ENCODE data around the gene SMIM24.

SMIM24 gene

DNA sequence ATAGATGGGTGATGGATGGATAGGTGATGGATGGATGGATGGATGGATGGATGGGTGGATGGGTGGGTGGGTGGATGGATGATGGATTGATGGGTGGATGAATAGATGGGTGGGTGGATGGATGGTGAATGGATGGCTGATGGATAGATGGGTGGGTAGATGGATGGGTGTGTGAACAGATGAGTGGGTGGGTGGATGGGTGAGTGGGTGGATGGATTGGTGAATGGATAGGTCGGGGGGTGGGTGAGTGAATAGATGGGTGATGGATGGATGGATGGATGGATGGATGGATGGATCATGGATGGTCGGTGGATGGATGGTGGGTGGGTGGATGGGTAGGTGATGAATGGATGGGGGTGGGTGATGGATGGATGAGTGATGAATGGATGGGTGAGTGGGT, 3.5 kb downstream of the SMIM24 start:
- H3K27ac ChIP-seq, result no peak overlapping the region
- DNase-seq (ENCODE audit: low read depth, low spot score), result no peak

GRCh38 chr19:3475449-3475848, 4.9 kb downstream of the SMIM24 start:
- H3K27ac ChIP-seq, result no peak overlapping the region
- DNase-seq (ENCODE audit: low read depth, low spot score), result no peak

- no peak overlapping the region for H3K27ac ChIP-seq
- no peak for DNase-seq (ENCODE audit: low read depth, low spot score)
Observed at GRCh38 chr19:3474614-3475013, 5.7 kb downstream of the SMIM24 start.

- no peak overlapping the region for H3K27ac ChIP-seq
- no peak for DNase-seq (ENCODE audit: low read depth, low spot score)
Observed at GRCh38 chr19:3474010-3474409, 6.3 kb downstream of the SMIM24 start.

DNA sequence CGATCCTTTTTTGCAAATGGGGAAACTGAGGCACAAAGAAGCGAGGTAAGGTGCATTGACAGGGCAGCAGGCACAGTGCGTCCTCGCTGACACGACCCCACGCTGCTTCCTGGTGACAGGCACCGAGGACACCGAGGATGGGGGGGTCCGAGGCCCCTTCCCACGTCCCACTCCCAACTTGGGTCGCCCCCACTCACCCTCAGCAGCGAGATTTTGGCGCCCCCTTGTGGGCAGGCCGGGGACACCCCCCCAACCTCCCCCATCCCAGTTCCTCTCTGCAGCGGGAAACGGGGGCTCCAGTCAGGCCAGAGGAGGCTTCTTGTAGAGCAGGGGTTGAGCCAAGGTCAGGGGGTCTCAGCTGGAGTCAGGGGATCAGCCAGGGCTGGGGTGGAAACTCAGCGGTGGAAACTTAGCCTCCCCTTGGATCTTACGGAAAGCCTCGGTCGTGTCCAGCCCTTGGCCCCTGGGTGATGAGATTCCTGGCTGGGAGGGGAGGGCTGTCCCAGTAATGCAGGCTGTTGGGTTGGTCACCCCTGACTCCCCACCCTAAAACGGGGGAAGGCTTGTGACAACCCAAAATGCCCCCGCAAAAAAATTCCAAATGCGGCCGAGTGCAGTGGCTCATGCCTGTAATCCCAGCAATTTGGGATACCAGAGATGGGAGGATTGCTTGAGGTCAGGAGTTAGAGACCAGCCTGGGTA, 8.2 kb downstream of the SMIM24 start:
- DNase-seq (ENCODE audit: low read depth, low spot score), result no peak
- no peak overlapping the region for H3K27ac ChIP-seq

DNA sequence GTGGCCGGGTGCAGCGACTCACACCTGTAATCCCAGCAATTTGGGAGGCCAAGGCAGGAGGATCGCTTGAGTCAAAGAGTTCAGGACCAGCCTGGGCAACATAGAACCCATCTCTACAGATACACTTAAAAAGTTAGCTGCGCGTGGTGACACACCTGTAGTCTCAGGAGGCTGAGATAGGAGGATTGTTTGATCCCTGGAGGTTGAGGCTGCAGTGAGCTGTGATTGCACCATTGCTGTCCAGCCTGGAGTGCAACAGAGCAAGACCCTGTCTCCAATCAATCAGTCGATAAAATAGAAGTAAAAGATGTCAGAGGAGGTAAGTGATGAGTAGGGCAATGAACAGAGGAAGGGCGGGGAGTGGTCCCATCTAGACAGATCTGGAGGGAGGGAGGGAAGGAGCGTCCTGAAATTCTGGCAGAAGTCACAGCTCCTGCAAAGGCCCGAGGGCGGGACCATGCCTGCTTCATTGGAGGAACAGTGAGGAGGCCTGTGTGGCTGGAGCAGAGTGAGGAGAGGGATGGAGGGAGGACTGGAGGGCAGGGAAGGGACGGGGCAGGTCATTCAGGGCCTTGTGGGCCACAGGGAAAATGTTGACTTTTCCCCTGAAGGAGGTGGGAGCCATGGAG, 9.7 kb downstream of the SMIM24 start:
- no peak for DNase-seq (ENCODE audit: low read depth, low spot score)
- no peak overlapping the region for H3K27ac ChIP-seq

DNA sequence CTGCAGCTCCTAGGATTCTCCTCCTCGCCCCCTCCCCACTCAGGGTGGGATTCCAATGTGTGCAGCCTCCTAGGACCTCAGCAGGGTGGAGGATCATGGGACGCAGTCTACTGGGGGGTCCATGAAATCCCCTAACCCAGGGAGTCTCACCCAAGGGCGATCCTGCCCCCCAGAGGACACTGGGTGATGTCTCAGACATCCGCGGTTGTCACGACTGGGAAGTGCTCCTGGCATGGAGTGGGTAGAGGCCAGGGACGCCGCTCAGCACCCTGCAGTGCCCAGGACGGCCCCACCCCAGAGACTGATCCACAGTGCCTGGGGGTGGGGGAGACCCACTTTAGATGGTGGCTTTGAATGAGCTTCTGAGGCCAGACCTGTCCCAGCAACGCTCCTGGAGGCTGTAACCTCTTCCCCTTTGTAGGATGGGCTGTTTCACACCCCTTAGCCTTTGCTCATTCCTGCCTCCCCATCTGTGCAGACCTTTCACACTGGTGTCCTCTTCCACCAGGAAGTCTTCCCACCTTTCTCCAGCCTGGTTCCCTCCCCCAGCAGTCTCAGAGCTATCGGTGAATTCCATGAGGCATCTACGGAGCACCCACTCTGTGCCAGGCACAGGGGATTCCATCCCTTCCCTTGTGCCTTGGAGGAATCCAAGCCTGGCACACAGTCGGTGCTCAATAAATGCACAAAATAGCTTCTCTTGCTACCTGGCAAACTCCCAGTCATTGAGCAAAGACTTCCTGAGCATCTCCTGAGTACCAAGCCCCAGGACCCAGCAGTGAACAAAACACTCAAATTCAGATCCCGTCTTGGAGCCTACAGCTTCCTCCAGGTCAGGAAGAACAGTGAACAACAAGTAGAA, 10.5 kb downstream of the SMIM24 start:
- no peak for DNase-seq (ENCODE audit: low read depth, low spot score)
- H3K27ac ChIP-seq, result no peak overlapping the region

GRCh38 chr19:3468211-3468610, 12.1 kb downstream of the SMIM24 start:
- DNase-seq (ENCODE audit: low read depth, low spot score), result no peak
- H3K27ac ChIP-seq, result no peak overlapping the region

DNA sequence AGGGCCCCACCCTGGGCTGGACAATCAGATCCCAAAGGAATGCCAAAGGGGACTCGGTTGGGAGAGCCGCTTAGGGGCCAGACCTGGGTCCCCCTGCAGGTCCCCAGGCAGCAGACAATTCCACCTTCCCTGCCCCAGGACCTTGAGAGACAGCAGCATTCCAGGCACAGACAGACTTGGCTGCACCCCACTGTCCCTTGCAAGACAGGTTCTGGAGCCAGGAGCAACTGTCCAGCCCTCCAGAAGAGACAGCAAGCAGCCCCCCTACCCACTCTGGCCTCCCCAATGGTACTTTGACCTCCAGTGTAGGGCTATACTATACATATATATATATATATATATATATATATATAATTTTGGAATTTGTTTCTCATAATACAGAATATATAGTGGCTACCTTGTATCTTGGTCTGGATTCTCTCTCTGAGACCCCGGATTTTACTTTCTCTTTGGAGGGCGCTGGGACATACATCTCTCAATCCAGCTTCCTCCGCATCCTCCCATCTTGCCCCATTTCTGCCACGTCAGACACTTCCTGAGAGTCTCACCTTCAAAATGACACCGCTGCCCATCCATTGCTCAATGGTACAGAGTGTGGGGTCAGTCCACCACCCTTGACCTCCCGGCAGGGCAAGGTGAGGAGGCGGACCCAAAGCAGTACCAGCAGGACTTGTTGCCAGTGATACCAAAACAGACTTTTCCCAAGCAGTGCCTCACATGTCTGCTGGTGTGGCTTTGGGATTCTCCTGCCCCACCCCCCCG, 12.7 kb downstream of the SMIM24 start:
- no peak overlapping the region for H3K27ac ChIP-seq
- no peak for DNase-seq (ENCODE audit: low read depth, low spot score)

DNA sequence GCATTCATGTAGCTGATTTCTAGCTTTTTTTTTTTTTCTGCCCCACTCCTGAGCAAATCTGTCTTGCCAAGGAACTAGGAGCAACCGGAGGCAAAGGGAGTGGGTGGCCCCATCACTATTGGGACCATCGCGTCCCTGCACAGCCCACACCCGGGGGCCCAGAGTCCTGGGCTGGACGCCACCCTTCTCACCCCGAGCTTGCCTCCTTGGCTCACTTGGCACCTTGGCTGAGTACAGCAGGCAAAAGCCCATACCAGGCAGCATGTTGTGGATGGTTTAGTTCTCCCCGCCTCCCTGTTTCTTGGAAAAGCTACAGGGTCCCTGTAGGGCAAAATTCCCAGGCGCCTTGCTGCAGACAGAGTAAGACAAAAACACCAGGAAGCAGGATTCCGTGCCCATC, 13.7 kb downstream of the SMIM24 start:
- DNase-seq (ENCODE audit: low read depth, low spot score), result no peak

GRCh38 chr19:3465552-3465951, 14.8 kb downstream of the SMIM24 start:
- no peak for DNase-seq (ENCODE audit: low read depth, low spot score)
- H3K27ac ChIP-seq, result no peak overlapping the region

More for the DNA sequence above, 13.7 kb downstream of the SMIM24 start:
- no peak overlapping the region for H3K27ac ChIP-seq

DNA sequence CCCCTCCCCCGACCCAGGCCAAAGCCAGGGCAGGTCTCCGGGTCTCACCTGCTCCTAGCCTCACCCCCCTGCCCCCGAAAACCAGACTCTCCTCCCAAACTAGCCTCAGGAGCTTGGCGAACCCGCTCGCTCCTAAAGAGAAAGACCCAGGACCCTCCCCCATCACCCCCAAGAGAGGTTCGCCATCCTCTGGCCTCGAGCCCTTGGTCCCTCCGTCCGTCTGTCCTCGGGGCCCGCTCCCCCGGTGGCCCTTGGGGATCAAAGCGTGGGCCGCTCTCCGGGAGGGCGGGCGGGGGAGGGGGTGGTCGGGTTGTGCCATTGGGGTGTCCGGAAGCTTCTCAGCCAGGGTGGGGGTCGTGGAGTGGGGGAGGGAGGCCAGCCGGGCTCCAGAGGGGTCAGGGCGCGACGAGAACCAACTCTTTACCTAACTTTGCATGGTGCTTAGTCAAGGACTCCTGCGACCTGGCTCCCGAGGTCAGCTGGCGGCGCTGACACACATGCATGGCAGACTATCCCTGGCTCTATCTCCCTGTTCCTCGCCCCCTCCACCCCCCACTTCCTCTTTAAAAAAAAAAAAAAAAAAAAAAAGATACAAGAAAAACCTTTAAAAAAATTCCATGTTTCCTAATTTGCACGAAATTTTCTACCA, 15.6 kb downstream of the SMIM24 start:
- H3K27ac ChIP-seq, result no peak overlapping the region
- no peak for DNase-seq (ENCODE audit: low read depth, low spot score)

GRCh38 chr19:3463714-3464586, 16.4 kb downstream of the SMIM24 start:
- DNase-seq (ENCODE audit: low read depth, low spot score), result no peak
- H3K27ac ChIP-seq, result no peak overlapping the region

- no peak overlapping the region for H3K27ac ChIP-seq
- DNase-seq (ENCODE audit: low read depth, low spot score), result no peak
Observed at GRCh38 chr19:3462991-3463713, 17.2 kb downstream of the SMIM24 start.

DNA sequence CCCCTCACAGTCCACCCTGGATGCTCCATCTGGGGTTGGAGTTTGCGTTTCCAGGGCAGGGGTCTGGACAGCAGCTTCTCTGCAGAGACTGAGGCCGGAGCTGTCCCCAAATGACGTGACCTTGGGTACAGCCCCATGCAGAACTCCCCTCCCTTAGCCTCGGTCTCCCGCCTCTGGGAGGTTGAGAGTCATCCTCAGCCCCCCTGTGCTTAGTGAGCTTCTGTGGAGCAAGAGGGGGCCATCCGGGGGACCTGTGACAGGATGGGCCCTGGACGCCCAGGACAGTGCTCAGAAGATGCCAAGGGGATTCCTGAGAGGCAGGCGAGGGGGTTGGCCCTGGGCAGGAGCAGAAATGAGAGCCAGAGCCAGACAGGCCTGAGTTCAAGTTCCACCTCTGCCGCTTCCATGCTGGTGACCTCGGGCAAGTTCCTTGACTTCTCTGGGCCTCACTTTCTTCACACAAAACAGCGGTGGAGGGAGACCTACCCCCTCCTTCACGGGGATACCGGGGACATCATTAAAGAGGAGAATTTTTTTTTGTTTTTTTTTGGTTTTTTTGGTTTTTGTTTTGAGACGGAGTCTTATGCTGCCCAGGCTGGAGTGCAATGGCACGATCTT, 20.3 kb downstream of the SMIM24 start:
- H3K27ac ChIP-seq, result no peak overlapping the region
- DNase-seq (ENCODE audit: low read depth, low spot score), result no peak

DNA sequence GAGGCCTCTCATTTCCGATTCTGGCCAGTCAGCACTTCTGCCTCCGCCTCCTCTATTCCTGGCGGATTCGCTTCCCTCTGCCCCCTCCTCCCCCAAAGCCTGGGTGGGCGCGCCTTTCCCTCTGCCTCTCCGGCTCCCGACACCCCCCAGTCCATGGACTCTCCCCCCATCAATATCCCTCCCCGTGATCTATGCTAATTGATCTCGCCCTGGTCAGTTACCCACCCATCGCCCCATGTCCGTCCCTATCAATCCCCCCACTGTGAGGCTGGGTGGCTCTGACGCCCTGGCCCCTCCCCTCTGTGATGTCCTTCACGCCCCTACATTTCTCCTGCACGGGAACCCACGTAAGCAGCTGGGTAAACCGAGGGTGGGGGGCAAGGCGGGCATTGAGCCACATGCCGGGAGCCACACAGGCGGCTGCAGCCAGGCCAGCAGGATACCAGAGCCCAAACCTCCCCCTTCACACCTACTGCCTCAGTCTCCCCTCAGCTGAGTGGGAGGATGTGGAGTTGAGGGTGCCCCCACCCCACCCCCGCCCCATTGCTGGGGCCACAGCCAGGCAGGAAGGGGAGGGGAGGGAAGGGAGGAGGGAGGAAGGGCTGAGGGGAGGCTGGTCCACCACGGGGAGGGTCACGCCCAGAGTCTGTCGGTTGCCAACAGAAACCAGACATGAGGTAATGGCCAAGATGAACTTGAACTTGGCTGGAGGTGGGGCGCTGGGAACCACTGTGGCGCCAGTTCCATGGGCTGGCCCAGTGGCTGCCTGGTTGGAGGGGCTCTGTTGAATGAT, 21.0 kb downstream of the SMIM24 start:
- H3K27ac ChIP-seq, result no peak overlapping the region
- no peak for DNase-seq (ENCODE audit: low read depth, low spot score)
